Measurements from ENCODE around the gene MORC1. TPM values are rescaled to one million over a fixed set of nuclear protein-coding genes. Genes with fewer than 3 reads are reported as not detected.

Gene MORC1
- total and polyA plus RNA-seq, 12 donors = not detected

DNA sequence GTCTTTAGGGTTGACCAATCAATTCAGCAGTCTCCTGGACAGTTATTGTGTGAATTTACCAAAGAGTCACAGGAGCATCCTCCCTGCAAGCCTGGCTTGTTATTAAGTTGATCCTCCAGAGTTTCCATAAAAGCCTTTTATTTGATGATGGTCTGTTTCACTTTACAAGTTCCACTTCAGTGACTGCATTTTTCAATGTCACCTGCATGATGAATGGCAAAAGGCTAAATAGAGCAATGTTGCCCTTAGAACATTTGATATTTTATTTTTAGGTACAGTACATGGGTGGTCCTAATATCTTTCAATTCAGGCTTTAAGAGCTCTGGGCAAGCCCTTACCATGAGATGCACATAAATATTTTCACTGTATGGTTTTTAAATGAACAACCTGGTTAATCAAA lies 186.9 kb downstream of the MORC1 start:
- Histone ChIP-seq H3K4me1 (no peaks in the 10 kb centered on the region), H3K36me3 (no peaks in the 10 kb centered on the region), H3K4me3 (no peak overlapping the region), H3K27me3 (no peaks in the 10 kb centered on the region), H3K9me3 (peaks cover 0 to 21% (median 0%) of the 10 kb centered on the region in 11 donors), H3K27ac (no peak overlapping the region)
- TF ChIP-seq, protein P1, sequence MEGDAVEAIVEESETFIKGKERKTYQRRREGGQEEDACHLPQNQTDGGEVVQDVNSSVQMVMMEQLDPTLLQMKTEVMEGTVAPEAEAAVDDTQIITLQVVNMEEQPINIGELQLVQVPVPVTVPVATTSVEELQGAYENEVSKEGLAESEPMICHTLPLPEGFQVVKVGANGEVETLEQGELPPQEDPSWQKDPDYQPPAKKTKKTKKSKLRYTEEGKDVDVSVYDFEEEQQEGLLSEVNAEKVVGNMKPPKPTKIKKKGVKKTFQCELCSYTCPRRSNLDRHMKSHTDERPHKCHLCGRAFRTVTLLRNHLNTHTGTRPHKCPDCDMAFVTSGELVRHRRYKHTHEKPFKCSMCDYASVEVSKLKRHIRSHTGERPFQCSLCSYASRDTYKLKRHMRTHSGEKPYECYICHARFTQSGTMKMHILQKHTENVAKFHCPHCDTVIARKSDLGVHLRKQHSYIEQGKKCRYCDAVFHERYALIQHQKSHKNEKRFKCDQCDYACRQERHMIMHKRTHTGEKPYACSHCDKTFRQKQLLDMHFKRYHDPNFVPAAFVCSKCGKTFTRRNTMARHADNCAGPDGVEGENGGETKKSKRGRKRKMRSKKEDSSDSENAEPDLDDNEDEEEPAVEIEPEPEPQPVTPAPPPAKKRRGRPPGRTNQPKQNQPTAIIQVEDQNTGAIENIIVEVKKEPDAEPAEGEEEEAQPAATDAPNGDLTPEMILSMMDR (IDR thresholded peaks at IDR 0.05) = no peak
- intact Hi-C loops (cut with DNase I) = no loop called here
- DNase-seq = no peak
- no peak for ATAC-seq

DNA sequence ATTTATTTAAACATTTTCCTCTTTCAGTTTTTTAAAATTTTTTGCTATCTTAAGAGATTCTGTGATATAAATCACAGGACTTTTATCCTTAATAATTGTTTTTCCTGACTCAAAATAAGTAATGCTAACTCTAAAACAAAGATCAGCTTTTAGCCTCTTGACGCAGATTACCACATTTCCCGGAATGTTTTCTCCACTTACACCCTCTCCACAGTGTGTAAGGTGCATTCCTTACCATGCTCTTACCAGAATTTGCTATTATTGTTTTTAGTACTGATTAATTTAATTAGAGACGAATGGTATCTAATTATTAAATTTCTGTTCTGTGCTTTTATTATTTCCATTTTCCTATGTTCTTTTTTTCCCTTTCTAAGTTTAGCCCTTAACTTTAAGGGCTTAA lies 199.1 kb downstream of the MORC1 start:
- Histone ChIP-seq H3K27me3 (no peaks in the 10 kb centered on the region), H3K36me3 (no peaks in the 10 kb centered on the region), H3K4me1 (no peaks in the 10 kb centered on the region), H3K4me3 (no peak overlapping the region), H3K9me3 (peaks cover 0 to 9% (median 0%) of the 10 kb centered on the region in 11 donors), H3K27ac (no peak overlapping the region)
- DNase-seq = no peak
- 83 to 85% methylated on average over 3 of the region's 3 CpGs for WGBS, 2 donors
- TF ChIP-seq, protein P1 (IDR thresholded peaks at IDR 0.05) = no peak
- ATAC-seq = no peak
- intact Hi-C loops (cut with DNase I) = loop anchor here in 6 of 10 donors (5.0 to 10.0 kb wide), 4 partner anchors 254 to 437 kb away; no protein-coding TSS in a partner anchor

GRCh38 chr3:108914774-108915641 lies 202.9 kb downstream of the MORC1 start:
- DNase-seq (peak in 1 of 2 donors; percentile 15), ATAC-seq (peak in 3 of 8 donors; percentile 46 to 63 (median 55))
- no peaks in the 10 kb centered on the region for H3K4me1 ChIP-seq
- H3K27ac ChIP-seq = no peak overlapping the region
- no peaks in the 10 kb centered on the region for H3K9me3 ChIP-seq
- H3K4me3 ChIP-seq = no peak overlapping the region
- TF ChIP-seq, protein P1 (IDR thresholded peaks at IDR 0.05) = peak; percentile 33 to 87 (median 73)
- WGBS, 2 donors = 18 to 23% methylated on average over 6 of the region's 6 CpGs
- H3K27me3 ChIP-seq = no peaks in the 10 kb centered on the region
- H3K36me3 ChIP-seq = no peaks in the 10 kb centered on the region
- intact Hi-C loops (cut with DNase I) = loop anchor here in 8 of 10 donors (2.0 to 10.0 kb wide), 5 partner anchors 250 to 433 kb away; no protein-coding TSS in a partner anchor

DNA sequence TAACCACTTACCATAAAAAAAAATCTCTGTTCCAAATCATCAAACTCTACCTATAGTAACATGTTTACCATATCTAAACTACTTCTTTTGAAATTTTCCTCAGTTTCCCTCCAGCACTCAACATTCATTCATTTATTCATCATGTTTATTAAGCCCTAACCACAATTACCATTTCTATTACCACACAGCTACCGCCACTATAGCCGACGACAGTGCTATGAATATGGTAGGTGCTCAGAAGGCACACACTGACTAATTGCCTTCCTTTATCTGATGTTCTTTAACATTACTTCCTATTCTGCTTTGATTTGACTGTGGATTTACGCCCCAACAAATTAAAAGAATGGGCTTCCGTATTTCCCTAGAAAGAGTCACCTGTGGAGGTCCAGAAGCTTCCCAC lies 208.1 kb downstream of the MORC1 start:
- ATAC-seq (no peak), DNase-seq (no peak)
- intact Hi-C loops (cut with DNase I) = loop anchor here in 4 of 10 donors (5.0 to 10.0 kb wide), 3 partner anchors 245 to 502 kb away; no protein-coding TSS in a partner anchor
- Histone ChIP-seq H3K27me3 (no peaks in the 10 kb centered on the region), H3K4me3 (no peak overlapping the region), H3K9me3 (no peaks in the 10 kb centered on the region), H3K36me3 (no peaks in the 10 kb centered on the region), H3K4me1 (no peaks in the 10 kb centered on the region), H3K27ac (no peak overlapping the region)
- WGBS, 2 donors = 93 to 95% methylated on average over 5 of the region's 5 CpGs
- TF ChIP-seq, protein P1 (IDR thresholded peaks at IDR 0.05) = no peak

Other genes with a start within 250 kb of the MORC1 start
- gene GUCA1C, start 164.3 kb downstream of the MORC1 start, total RNA-seq = 10 to 100 TPM in 1 of 10 donors, 1 to 10 TPM in 6, under 1 TPM in 1, not detected in 2; 0.56 to 10.7 (median 4.6) TPM
- gene GUCA1C, start 164.3 kb downstream of the MORC1 start, polyA plus RNA-seq = not detected
- gene C3orf85, start 18.6 kb upstream of the MORC1 start, total RNA-seq = not detected
- gene C3orf85, start 18.6 kb upstream of the MORC1 start, polyA plus RNA-seq = not detected
- gene DPPA2, start 198.4 kb upstream of the MORC1 start, total RNA-seq = not detected
- not detected for gene DPPA2, start 198.4 kb upstream of the MORC1 start, polyA plus RNA-seq
- gene DPPA4, start 219.4 kb upstream of the MORC1 start, total RNA-seq = not detected
- gene DPPA4, start 219.4 kb upstream of the MORC1 start, polyA plus RNA-seq = under 1 TPM in 1 of 2 donors, not detected in 1; 0.01 TPM